ENCODE results near the gene KRT27. TPM values are rescaled to one million over a fixed set of nuclear protein-coding genes. Genes with fewer than 3 reads are reported as not detected.

The KRT27 gene
- total and polyA plus RNA-seq, 7 donors, result 0.01 TPM; not detected in 6

DNA sequence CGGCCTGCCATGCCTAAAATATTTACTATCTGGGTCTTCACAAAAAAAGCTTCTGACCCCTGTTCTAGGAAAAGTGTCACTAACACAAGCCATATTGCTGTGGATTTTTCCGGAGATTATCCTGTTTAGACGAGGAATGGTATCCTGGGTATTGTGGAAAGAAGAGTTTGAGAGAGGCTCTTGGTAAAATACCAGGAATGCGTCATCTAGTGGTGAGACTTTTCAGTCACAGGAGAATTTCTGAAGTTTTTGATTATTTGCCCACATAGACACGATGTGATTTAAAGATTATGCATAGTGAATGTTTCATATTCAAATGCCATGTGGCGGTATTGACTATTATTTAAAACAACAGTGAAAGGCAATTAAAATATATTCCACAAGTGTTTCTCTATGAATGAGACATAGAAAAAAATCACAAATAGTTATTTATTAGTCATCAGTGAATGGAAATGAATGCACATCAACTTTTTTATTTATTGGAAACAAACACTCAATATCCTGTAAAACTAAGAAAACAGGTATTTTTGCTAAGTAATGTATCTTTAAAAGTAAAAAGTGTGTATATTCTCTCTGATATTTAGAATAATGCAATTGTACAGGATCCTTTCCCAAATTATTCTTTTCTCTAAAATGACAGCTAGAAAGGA is 9.6 kb upstream of the KRT27 start:
- TF ChIP-seq, protein P1, sequence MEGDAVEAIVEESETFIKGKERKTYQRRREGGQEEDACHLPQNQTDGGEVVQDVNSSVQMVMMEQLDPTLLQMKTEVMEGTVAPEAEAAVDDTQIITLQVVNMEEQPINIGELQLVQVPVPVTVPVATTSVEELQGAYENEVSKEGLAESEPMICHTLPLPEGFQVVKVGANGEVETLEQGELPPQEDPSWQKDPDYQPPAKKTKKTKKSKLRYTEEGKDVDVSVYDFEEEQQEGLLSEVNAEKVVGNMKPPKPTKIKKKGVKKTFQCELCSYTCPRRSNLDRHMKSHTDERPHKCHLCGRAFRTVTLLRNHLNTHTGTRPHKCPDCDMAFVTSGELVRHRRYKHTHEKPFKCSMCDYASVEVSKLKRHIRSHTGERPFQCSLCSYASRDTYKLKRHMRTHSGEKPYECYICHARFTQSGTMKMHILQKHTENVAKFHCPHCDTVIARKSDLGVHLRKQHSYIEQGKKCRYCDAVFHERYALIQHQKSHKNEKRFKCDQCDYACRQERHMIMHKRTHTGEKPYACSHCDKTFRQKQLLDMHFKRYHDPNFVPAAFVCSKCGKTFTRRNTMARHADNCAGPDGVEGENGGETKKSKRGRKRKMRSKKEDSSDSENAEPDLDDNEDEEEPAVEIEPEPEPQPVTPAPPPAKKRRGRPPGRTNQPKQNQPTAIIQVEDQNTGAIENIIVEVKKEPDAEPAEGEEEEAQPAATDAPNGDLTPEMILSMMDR (IDR thresholded peaks at IDR 0.05), result peak; percentile 53
- Histone ChIP-seq H3K4me3 (no peak overlapping the region), H3K27me3 (ENCODE audit: insufficient read depth in 3 of 3, low read length in 2 of 3) (no peaks in the 10 kb centered on the region), H3K4me1 (no peaks in the 10 kb centered on the region), H3K9me3 (no peaks in the 10 kb centered on the region), H3K36me3 (ENCODE audit: insufficient read depth in 1 of 2, low read depth in 1 of 2) (no peaks in the 10 kb centered on the region), H3K27ac (no peak overlapping the region)
- intact Hi-C loops (cut with DNase I), result loop anchor here (5.0 to 10.0 kb wide), 2 partner anchors 167 to 170 kb away; no protein-coding TSS in a partner anchor
- DNase-seq, result no peak
- ATAC-seq, result no peak
- 26 to 27% (median 27%) methylated on average over 6 of the region's 6 CpGs for WGBS, 3 donors

DNA sequence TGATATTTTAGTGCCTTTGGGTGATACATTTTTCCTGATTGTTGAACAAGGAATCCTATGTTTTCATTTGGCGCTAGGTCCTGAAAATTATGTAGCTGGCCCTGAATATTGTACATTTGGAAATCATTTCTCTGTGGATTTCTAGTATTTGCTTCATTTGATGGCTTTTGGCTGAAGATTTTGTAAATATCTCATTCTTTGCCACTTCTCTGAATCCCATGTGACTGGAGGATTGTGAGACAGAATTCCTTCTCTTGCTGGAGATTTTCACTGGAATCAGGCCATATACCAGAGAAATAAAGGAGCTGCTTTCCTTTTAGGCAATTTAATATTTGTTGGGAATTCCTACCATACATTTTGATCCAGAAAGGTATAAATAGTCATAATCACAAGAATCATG is 8.8 kb upstream of the KRT27 start:
- DNase-seq, result no peak
- H3K36me3 ChIP-seq (ENCODE audit: insufficient read depth in 1 of 2, low read depth in 1 of 2), result no peaks in the 10 kb centered on the region
- no peak overlapping the region for H3K4me3 ChIP-seq
- WGBS, 3 donors, result 71 to 82% (median 81%) methylated on average over 1 of the region's 1 CpG
- H3K27me3 ChIP-seq (ENCODE audit: insufficient read depth in 3 of 3, low read length in 2 of 3), result no peaks in the 10 kb centered on the region
- H3K27ac ChIP-seq, result no peak overlapping the region
- peak in 1 of 4 donors; percentile 37 for ATAC-seq
- H3K9me3 ChIP-seq, result no peaks in the 10 kb centered on the region
- no peaks in the 10 kb centered on the region for H3K4me1 ChIP-seq
- intact Hi-C loops (cut with DNase I), result loop anchor here (5.0 to 10.0 kb wide), 2 partner anchors 166 to 169 kb away; no protein-coding TSS in a partner anchor
- TF ChIP-seq, protein P1 (IDR thresholded peaks at IDR 0.05), result no peak

DNA sequence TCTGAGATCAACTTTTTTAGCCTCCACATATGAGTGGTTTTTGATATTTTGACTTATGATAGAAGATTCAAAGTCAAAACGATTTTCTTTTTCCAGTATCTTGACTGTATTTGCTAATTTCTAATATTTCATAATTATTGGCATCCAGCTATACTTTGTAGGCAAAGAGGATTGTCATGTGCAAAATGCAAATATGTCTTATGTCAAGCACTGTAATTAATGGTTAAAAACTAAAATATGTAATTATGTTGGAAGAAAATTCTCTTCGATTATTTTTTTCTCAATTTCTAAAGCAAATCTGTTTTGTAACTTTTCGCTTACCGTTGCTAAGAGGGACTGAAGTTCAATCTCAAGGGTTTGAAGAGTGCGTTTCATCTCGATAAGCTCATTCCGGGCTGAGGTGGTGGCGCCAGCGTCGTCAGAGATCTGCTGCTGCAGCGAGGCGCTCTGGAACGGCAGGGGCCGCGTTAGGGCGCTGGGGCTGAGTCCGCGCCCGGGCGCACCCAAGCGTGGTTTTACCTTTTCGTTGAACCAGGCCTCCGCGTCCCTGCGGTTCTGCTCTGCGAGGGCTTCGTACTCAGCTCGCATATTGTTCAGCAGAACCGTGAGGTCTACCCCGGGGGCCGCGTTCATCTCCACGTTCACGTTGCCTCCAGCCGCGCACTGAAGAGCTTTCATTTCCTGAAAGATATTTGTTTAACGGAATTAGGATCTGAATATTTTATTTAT is 3.0 kb downstream of the KRT27 start:
- TF ChIP-seq, protein P1 (IDR thresholded peaks at IDR 0.05), result no peak
- ATAC-seq (no peak), DNase-seq (no peak)
- Histone ChIP-seq H3K4me3 (no peak overlapping the region), H3K36me3 (ENCODE audit: insufficient read depth in 1 of 2, low read depth in 1 of 2) (no peaks in the 10 kb centered on the region), H3K9me3 (no peaks in the 10 kb centered on the region), H3K27ac (no peak overlapping the region), H3K4me1 (no peaks in the 10 kb centered on the region), H3K27me3 (ENCODE audit: insufficient read depth in 3 of 3, low read length in 2 of 3) (peaks cover 6 to 48% (median 6%) of the 10 kb centered on the region in 3 donors)
- WGBS, 3 donors, result 24 to 41% (median 41%) methylated on average over 37 of the region's 37 CpGs
- intact Hi-C loops (cut with DNase I), result no loop called here

DNA sequence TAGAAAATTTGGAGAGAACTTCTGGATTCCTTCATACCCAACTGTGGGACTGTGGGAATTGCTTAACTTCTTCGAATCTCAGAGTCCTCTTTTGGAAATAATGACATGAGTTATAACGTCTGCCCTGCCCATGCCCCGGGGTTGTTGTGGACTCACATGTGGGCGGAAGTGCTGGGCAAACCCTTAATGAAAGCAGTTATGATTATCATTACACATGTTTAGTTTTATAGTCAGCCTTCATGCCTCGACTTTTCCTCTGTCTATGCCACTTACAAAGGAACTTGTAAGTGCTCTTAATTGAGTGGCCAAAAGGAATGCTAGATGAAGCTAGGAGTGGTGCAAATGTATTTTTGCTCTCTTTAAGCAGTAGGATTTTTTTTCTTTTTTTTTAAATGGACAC is 3.9 kb downstream of the KRT27 start:
- TF ChIP-seq, protein P1 (IDR thresholded peaks at IDR 0.05), result no peak
- H3K27ac ChIP-seq, result no peak overlapping the region
- peaks cover 6 to 48% (median 6%) of the 10 kb centered on the region in 3 donors for H3K27me3 ChIP-seq (ENCODE audit: insufficient read depth in 3 of 3, low read length in 2 of 3)
- DNase-seq, result no peak
- no peak overlapping the region for H3K4me3 ChIP-seq
- no peaks in the 10 kb centered on the region for H3K4me1 ChIP-seq
- intact Hi-C loops (cut with DNase I), result no loop called here
- H3K36me3 ChIP-seq (ENCODE audit: insufficient read depth in 1 of 2, low read depth in 1 of 2), result no peaks in the 10 kb centered on the region
- no peak for ATAC-seq
- WGBS, 3 donors, result 71 to 77% (median 72%) methylated on average over 5 of the region's 5 CpGs
- H3K9me3 ChIP-seq, result no peaks in the 10 kb centered on the region
